Lower leg skin (tissue), 3 donors: Measurements from ENCODE around the gene TMEM176A.

Source experiments
- CTCF ChIP-seq, 3 donors: fragments of 450-650 bp; IDR thresholded peaks; one replicate each; pipeline ENCODE4 v1.5.1; 2016; ENCODE audit warnings: antibody characterized with exemption in 3 of 3, mild to moderate bottlenecking in 3 of 3, moderate library complexity in 2 of 3
- POLR2A ChIP-seq, 2 donors: fragments of 450-650 bp; IDR thresholded peaks; one replicate each; pipeline ENCODE4 v1.6.1; 2016 to 2017; ENCODE audit warnings: antibody characterized with exemption in 2 of 2, mild to moderate bottlenecking in 1 of 2, moderate library complexity in 1 of 2

DNA sequence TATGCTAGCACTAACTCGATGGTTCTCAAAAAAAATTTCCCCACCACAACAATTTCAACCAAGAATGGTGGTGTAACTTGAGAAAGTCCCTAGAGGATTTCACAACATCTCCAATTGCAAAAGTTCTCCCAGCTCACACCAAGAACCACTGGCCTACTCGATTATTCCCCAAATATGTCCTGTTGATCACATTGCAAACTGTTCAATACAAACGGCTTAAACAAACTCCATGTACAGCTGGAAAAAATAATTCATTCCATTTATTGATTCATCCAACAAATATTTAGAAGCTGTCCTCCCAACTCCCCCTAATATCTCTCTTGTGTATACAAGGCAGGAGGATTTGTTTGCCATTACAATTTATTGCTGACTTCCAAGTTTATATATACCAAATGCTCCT lies 19.5 kb upstream of the TMEM176A start:
- TF ChIP-seq POLR2A (IDR thresholded peaks at IDR 0.05) (no peak), CTCF (IDR thresholded peaks at IDR 0.05) (no peak)
